Astrocyte of the cerebellum (primary cell): ENCODE measurements around the gene NCF4.

Source experiments
- DNase-seq: peaks from one replicate; pipeline ENCODE4 v3.0.0-alpha.2; 2011; ENCODE audit warnings: low read depth
- H3K4me3 ChIP-seq: 2 replicates; pipeline ENCODE4 v1.5.1; 2011; ENCODE audit warnings: mild to moderate bottlenecking, low read depth, low read length, moderate library complexity
- CTCF ChIP-seq: IDR thresholded peaks from 2 replicates; pipeline ENCODE4 v1.5.1; 2012; ENCODE audit warnings: low read length, low read depth, moderate library complexity, mild to moderate bottlenecking; ENCODE audit errors: missing control alignments
- in situ Hi-C: cut with HindIII; loops from 2 replicates; pipeline ENCODE4 v1.10.0; 2017; ENCODE audit warnings: low sequenced_read_pairs

Gene NCF4

GRCh38 chr22:36902143-36902926, 41.5 kb downstream of the NCF4 start:
- no peak for DNase-seq
- H3K4me3 ChIP-seq, result no peak overlapping the region
- TF ChIP-seq CTCF, result no peak
- in situ Hi-C loops, result no loop called here

GRCh38 chr22:36904260-36904880, 43.6 kb downstream of the NCF4 start:
- in situ Hi-C loops, result no loop called here
- DNase-seq, result no peak
- TF ChIP-seq CTCF, result no peak
- no peak overlapping the region for H3K4me3 ChIP-seq

GRCh38 chr22:36907253-36908195, 46.7 kb downstream of the NCF4 start:
- in situ Hi-C loops, result no loop called here
- H3K4me3 ChIP-seq, result no peak overlapping the region
- TF ChIP-seq CTCF, result no peak
- no peak for DNase-seq

GRCh38 chr22:36910461-36910860, 49.7 kb downstream of the NCF4 start:
- H3K4me3 ChIP-seq, result no peak overlapping the region
- no peak for TF ChIP-seq CTCF
- in situ Hi-C loops, result no loop called here
- DNase-seq, result no peak

- no peak overlapping the region for H3K4me3 ChIP-seq
- no peak for DNase-seq
- no peak for TF ChIP-seq CTCF
- in situ Hi-C loops, result no loop called here
These were observed 51.3 kb downstream of the NCF4 start for GRCh38 chr22:36911887-36912661.
